Mesothelial cell of epicardium (in vitro differentiated cells): ENCODE measurements around the gene MSH3. TPM values are rescaled to one million over a fixed set of nuclear protein-coding genes. Genes with fewer than 3 reads are reported as not detected.

Experiments
- DNase-seq, 2 experiments: peaks; one replicate each; pipeline ENCODE4 v3.0.0; 2021; ENCODE audit warnings: low spot score in 2 of 2; ENCODE audit not compliant: unreplicated experiment in 2 of 2
- H3K27ac Mint-ChIP-seq: 2 replicates; pipeline ENCODE4 v1.8.0; 2021; ENCODE audit warnings: mixed read lengths
- H3K27me3 Mint-ChIP-seq: 2 replicates; pipeline ENCODE4 v1.8.0; 2021; ENCODE audit warnings: low read depth, mixed read lengths
- H3K36me3 Mint-ChIP-seq: 2 replicates; pipeline ENCODE4 v1.8.0; 2021; ENCODE audit warnings: mixed read lengths
- H3K4me1 Mint-ChIP-seq: 2 replicates; pipeline ENCODE4 v1.8.0; 2021; ENCODE audit warnings: mixed read lengths
- H3K4me3 Mint-ChIP-seq: 2 replicates; pipeline ENCODE4 v1.8.0; 2021; ENCODE audit warnings: mild to moderate bottlenecking, moderate library complexity, mixed read lengths
- H3K9me3 Mint-ChIP-seq: 2 replicates; pipeline ENCODE4 v1.8.0; 2021; ENCODE audit warnings: mixed read lengths
- CTCF ChIP-seq: fragments of 200-600 bp; sonication (generic); IDR thresholded peaks from one replicate; pipeline ENCODE4 v1.5.0; 2021; ENCODE audit warnings: antibody characterized with exemption; ENCODE audit not compliant: unreplicated experiment
- total RNA-seq: library from RNA; stranded (reverse); gene quantifications from 3 replicates; pipeline ENCODE4 v1.2.1, GENCODE V29; 2021

MSH3 gene
- total RNA-seq, 1 donor from 2014 or later, result 18.4 TPM

GRCh38 chr5:80715887-80716286, 61.4 kb downstream of the MSH3 start:
- no peak for TF ChIP-seq CTCF
- no peak overlapping the region for H3K27ac Mint-ChIP-seq
- H3K9me3 Mint-ChIP-seq, result peaks cover 15% of the 10 kb centered on the region
- H3K27me3 Mint-ChIP-seq, result no peaks in the 10 kb centered on the region
- no peaks in the 10 kb centered on the region for H3K4me1 Mint-ChIP-seq
- H3K4me3 Mint-ChIP-seq, result no peak overlapping the region
- peaks cover 35% of the 10 kb centered on the region for H3K36me3 Mint-ChIP-seq
- no peak for DNase-seq

DNA sequence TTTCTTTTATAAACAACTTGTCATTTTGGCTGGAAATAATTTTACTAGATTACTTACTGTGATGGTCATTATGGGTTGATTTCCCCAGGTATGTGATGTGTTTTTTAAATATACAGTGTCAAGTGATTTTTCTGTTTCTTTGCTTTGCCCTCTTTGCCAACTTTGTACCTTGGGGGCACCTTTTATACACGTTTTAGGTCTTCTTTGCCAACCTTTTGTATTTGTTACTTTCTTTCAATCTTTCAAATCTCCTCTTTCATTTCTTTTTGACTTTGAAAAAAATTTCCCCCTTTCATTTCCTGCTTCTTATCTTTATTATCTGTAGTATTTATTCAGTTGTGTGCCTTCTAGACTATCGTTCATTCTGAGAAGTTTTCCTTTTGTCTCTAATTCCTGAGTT, 65.7 kb downstream of the MSH3 start:
- H3K9me3 Mint-ChIP-seq, result peaks cover 22% of the 10 kb centered on the region
- H3K4me3 Mint-ChIP-seq, result no peak overlapping the region
- no peaks in the 10 kb centered on the region for H3K27me3 Mint-ChIP-seq
- TF ChIP-seq CTCF, result no peak
- peaks cover 42% of the 10 kb centered on the region for H3K36me3 Mint-ChIP-seq
- no peak for DNase-seq
- H3K4me1 Mint-ChIP-seq, result no peaks in the 10 kb centered on the region
- no peak overlapping the region for H3K27ac Mint-ChIP-seq

DNA sequence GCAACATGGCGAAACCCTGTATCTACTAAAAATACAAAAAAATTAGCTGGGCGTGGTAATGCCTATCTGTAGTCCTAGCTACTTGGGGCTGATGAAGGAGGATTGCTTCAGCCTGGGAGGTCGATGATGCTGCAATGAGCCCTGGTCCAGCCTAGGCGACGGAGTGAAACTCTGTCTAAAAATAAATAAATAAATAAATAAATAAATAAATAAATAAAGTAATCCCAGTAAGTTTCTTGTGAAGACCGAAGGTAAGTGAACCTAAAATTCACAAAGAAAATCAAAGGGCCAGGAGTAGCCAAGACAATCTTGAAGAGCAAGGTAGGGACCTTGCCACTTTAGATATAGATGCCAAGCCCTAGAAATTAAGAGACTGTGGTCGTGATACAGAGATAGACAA, 68.5 kb downstream of the MSH3 start:
- Mint-ChIP-seq H3K9me3 (peaks cover 22% of the 10 kb centered on the region), H3K27me3 (no peaks in the 10 kb centered on the region), H3K27ac (no peak overlapping the region), H3K4me1 (no peaks in the 10 kb centered on the region), H3K36me3 (peaks cover 55% of the 10 kb centered on the region), H3K4me3 (no peak overlapping the region)
- no peak for TF ChIP-seq CTCF
- DNase-seq, result no peak

- DNase-seq, result no peak
- Mint-ChIP-seq H3K27ac (no peak overlapping the region), H3K4me3 (no peak overlapping the region), H3K9me3 (peaks cover 11% of the 10 kb centered on the region), H3K4me1 (no peaks in the 10 kb centered on the region), H3K36me3 (peaks cover 46% of the 10 kb centered on the region), H3K27me3 (no peaks in the 10 kb centered on the region)
- TF ChIP-seq CTCF, result no peak
Measured at GRCh38 chr5:80725446-80725845, 71.0 kb downstream of the MSH3 start.

- Mint-ChIP-seq H3K4me1 (no peaks in the 10 kb centered on the region), H3K27ac (no peak overlapping the region), H3K4me3 (no peak overlapping the region), H3K36me3 (peaks cover 29% of the 10 kb centered on the region), H3K27me3 (no peaks in the 10 kb centered on the region), H3K9me3 (no peaks in the 10 kb centered on the region)
- TF ChIP-seq CTCF, result no peak
- no peak for DNase-seq
Measured at GRCh38 chr5:80736730-80737129, 82.3 kb downstream of the MSH3 start.

DNA sequence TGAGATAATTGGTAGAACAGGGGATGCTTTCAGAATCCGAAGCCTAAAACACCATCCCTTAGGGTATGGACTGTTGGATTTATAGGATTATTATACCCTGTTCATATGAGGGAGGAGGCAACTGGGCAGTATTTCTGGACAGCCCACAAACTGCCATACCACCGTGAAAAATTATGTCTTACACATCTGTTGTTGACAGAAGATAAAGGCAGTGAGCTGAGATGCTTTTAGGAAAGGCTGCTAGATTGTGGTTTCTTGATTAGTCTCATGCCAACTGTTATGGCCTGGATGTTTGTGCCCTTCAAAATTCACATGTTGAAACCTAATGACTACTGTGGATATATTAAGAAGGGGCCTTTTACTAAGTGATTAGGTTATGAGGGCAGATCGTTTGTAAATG, 84.0 kb downstream of the MSH3 start:
- DNase-seq, result no peak
- Mint-ChIP-seq H3K4me3 (no peak overlapping the region), H3K36me3 (peaks cover 40% of the 10 kb centered on the region), H3K27ac (no peak overlapping the region), H3K27me3 (no peaks in the 10 kb centered on the region), H3K9me3 (no peaks in the 10 kb centered on the region), H3K4me1 (no peaks in the 10 kb centered on the region)
- TF ChIP-seq CTCF, result no peak
